Breast epithelium (tissue), 3 donors: ENCODE measurements around the gene ASF1B.

Source experiments
- POLR2A ChIP-seq: fragments of 450-650 bp; IDR thresholded peaks from one replicate; pipeline ENCODE4 v1.6.1; 2016; ENCODE audit warnings: antibody characterized with exemption, mild to moderate bottlenecking, moderate library complexity
- POLR2AphosphoS5 ChIP-seq, 3 donors: sonication (generic); formaldehyde crosslinking; IDR thresholded peaks; one replicate each; pipeline ENCODE4 v1.6.1; 2017; ENCODE audit warnings: antibody characterized with exemption in 3 of 3
- TF ChIP-seq, protein P1 (sequence below), 3 donors: fragments of 450-650 bp; IDR thresholded peaks; one replicate each; pipeline ENCODE4 v1.5.1; 2016 to 2017; ENCODE audit warnings: antibody characterized with exemption in 3 of 3, mild to moderate bottlenecking in 3 of 3, moderate library complexity in 3 of 3

DNA sequence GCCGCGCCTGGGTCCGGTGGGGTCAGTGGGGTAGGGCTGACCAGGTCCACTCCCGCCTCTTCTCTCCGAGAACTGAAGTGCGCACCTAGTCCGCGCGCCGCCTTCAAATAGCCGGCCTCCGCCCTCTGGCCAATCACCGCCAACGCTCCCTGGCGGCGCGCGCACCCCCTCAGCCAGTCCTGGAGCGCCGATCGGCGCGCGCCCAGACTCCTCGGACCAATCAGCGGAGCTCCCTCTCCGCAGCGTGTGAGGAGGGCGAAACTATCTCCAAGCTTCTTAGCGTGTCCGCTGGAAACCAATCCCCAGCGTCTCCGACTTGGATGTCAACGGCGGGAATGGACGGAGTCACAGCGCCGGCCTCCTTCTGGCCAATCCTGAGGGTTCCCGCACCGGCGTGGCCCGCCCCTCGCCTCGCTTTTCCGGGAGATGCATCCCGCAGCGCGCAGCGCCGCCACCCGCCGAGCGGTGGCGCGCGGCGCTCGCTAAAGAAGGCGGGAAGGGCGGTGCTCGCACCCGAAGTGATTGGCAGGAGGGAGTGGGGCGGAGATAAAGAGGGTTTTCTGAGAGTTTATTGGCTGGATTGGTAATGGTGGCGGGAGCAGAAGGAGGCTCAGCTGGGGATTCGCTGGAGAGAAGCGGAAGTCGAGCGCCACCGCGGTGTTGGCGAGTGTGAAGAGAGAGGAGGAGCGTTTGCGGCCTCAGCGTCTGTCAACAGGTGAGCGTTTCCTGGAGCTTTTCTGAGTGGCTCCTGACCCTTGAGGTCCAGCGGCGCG is at the start of gene ASF1B:
- TF ChIP-seq POLR2A (peak; percentile 33), POLR2AphosphoS5 (IDR thresholded peaks at IDR 0.05) (peak in 2 of 3 donors; percentile 80 to 91)
- TF ChIP-seq, protein P1, sequence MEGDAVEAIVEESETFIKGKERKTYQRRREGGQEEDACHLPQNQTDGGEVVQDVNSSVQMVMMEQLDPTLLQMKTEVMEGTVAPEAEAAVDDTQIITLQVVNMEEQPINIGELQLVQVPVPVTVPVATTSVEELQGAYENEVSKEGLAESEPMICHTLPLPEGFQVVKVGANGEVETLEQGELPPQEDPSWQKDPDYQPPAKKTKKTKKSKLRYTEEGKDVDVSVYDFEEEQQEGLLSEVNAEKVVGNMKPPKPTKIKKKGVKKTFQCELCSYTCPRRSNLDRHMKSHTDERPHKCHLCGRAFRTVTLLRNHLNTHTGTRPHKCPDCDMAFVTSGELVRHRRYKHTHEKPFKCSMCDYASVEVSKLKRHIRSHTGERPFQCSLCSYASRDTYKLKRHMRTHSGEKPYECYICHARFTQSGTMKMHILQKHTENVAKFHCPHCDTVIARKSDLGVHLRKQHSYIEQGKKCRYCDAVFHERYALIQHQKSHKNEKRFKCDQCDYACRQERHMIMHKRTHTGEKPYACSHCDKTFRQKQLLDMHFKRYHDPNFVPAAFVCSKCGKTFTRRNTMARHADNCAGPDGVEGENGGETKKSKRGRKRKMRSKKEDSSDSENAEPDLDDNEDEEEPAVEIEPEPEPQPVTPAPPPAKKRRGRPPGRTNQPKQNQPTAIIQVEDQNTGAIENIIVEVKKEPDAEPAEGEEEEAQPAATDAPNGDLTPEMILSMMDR (IDR thresholded peaks at IDR 0.05) = peak; percentile 79 to 96 (median 85)
